SK-N-SH (cell line): ENCODE data around the gene PTPRF. TPM values are rescaled to one million over a fixed set of nuclear protein-coding genes. Genes with fewer than 3 reads are reported as not detected.

ENCODE experiments used
- CTCF ChIA-PET: fragments of 300-600, 350-600 bp; formaldehyde crosslinking; extraction: SDS; loops from one replicate; lab custom pipeline; 2021; lab: Yijun Ruan, JAX
- POLR2A ChIA-PET: fragments of 350-600 bp; sonication (Branson Sonifier 250); formaldehyde crosslinking; extraction: SDS; loops from one replicate; lab custom pipeline; 2020; ENCODE audit warnings: antibody characterized with exemption, inconsistent platforms; lab: Yijun Ruan, JAX
- DNase-seq: peaks from one replicate; pipeline ENCODE4 v3.0.0; 2012
- H2AFZ ChIP-seq: fragments of 200-600 bp; sonication (generic); 2 replicates; pipeline ENCODE4 v1.8.1; 2016; ENCODE audit warnings: antibody characterized with exemption, mild to moderate bottlenecking, low read depth
- H3F3A ChIP-seq: fragments of 200-600 bp; sonication (generic); replicated peaks from 2 replicates; pipeline ENCODE3; 2016; ENCODE audit warnings: antibody characterized with exemption, mild to moderate bottlenecking; ENCODE audit not compliant: insufficient read depth
- H3K27ac ChIP-seq, 2 experiments: fragments of 200-500 bp in 1 of 2; fragments of 200-600 bp in 1 of 2; sonication (Bioruptor generic) in 1 of 2; sonication (generic), shearing (Covaris generic) in 1 of 2; 2 replicates each; pipeline versions ENCODE4 v1.5.1 to v1.6.1; 2014 to 2016; ENCODE audit warnings: low read depth in 2 of 2, inconsistent platforms in 1 of 2, low read length in 1 of 2, mild to moderate bottlenecking in 1 of 2, mixed read lengths in 1 of 2
- H3K27me3 ChIP-seq: fragments of 200-600 bp; sonication (generic), shearing (Covaris generic); 2 replicates; pipeline ENCODE4 v1.6.1; 2016; ENCODE audit warnings: mixed run types; ENCODE audit not compliant: insufficient read depth
- H3K36me3 ChIP-seq, 2 experiments: fragments of 200-500 bp in 1 of 2; fragments of 200-600 bp in 1 of 2; sonication (Bioruptor generic) in 1 of 2; sonication (generic) in 1 of 2; replicated peaks in 1 of 2; 2 replicates each; pipeline versions ENCODE3 to v1.5.1; 2014 to 2016; ENCODE audit warnings: low read length in 1 of 2, mild to moderate bottlenecking in 1 of 2; ENCODE audit not compliant: insufficient read depth in 2 of 2, control insufficient read depth in 1 of 2
- H3K4me1 ChIP-seq, 2 experiments: fragments of 200-500 bp in 1 of 2; fragments of 200-600 bp in 1 of 2; sonication (Bioruptor generic) in 1 of 2; sonication (generic), shearing (Covaris generic) in 1 of 2; 2 replicates each; pipeline versions ENCODE4 v1.5.1 to v1.6.1; 2014 to 2016; ENCODE audit warnings: low read depth in 1 of 2, low read length in 1 of 2, mixed run types in 1 of 2; ENCODE audit not compliant: insufficient read depth in 2 of 2, control insufficient read depth in 1 of 2
- H3K4me2 ChIP-seq: fragments of 200-600 bp; sonication (generic), shearing (Covaris generic); 2 replicates; pipeline ENCODE4 v1.6.1; 2017; ENCODE audit warnings: mixed run types
- H3K4me3 ChIP-seq, 2 experiments: fragments of 200-500 bp in 1 of 2; fragments of 200-600 bp in 1 of 2; sonication (Bioruptor generic) in 1 of 2; sonication (generic), shearing (Covaris generic) in 1 of 2; 2 replicates each; pipeline versions ENCODE4 v1.5.1 to v1.8.1; 2014 to 2016; ENCODE audit warnings: low read depth in 2 of 2, inconsistent platforms in 1 of 2, low read length in 1 of 2, mild to moderate bottlenecking in 1 of 2, mixed read lengths in 1 of 2, moderate library complexity in 1 of 2
- H3K79me2 ChIP-seq: fragments of 200-600 bp; sonication (generic); 2 replicates; pipeline ENCODE4 v1.8.1; 2017; ENCODE audit warnings: mild to moderate bottlenecking; ENCODE audit not compliant: insufficient read depth
- H3K9ac ChIP-seq: fragments of 200-600 bp; sonication (generic); 2 replicates; pipeline ENCODE4 v1.6.1; 2017; ENCODE audit warnings: mixed run types
- H3K9me2 ChIP-seq: fragments of 200-600 bp; sonication (generic); 2 replicates; pipeline ENCODE4 v1.6.1; 2017; ENCODE audit warnings: mixed run types
- H3K9me3 ChIP-seq: fragments of 200-600 bp; sonication (generic); 2 replicates; pipeline ENCODE4 v1.6.1; 2017; ENCODE audit warnings: mixed run types, mild to moderate bottlenecking, moderate library complexity
- H4K20me1 ChIP-seq: fragments of 200-600 bp; sonication (generic); 2 replicates; pipeline ENCODE4 v1.6.1; 2017; ENCODE audit warnings: mild to moderate bottlenecking, mixed run types; ENCODE audit not compliant: insufficient read depth
- CHD2 ChIP-seq: fragments of 150-350 bp; IDR thresholded peaks from 2 replicates; pipeline ENCODE4 v1.6.1; 2018; ENCODE audit warnings: low read length; ENCODE audit not compliant: partially characterized antibody
- ELF1 ChIP-seq: IDR thresholded peaks from 2 replicates; pipeline ENCODE4 v1.4.0; 2012
- EZH2phosphoT487 ChIP-seq: fragments of 200-600 bp; sonication (generic); IDR thresholded peaks from 2 replicates; pipeline ENCODE4 v1.6.1; 2017; ENCODE audit warnings: low read depth, mixed run types, mild to moderate bottlenecking, antibody characterized with exemption, moderate library complexity, borderline replicate concordance
- FOSL2 ChIP-seq: IDR thresholded peaks from 2 replicates; pipeline ENCODE4 v1.4.0; 2012; ENCODE audit warnings: low read depth, mild to moderate bottlenecking, moderate library complexity, borderline replicate concordance
- GABPA ChIP-seq: IDR thresholded peaks from 2 replicates; pipeline ENCODE4 v1.4.0; 2012; ENCODE audit warnings: low read depth, mild to moderate bottlenecking
- GATA2 ChIP-seq: sonication (generic); formaldehyde crosslinking; IDR thresholded peaks from 2 replicates; pipeline ENCODE4 v1.5.0; 2020; ENCODE audit warnings: mild to moderate bottlenecking, missing genetic modification reagents
- NFIC ChIP-seq: IDR thresholded peaks from 2 replicates; pipeline ENCODE4 v1.4.0; 2012; ENCODE audit warnings: borderline replicate concordance
- RCOR1 ChIP-seq: fragments of 150-350 bp; IDR thresholded peaks from 2 replicates; pipeline ENCODE4 v1.6.1; 2017; ENCODE audit warnings: antibody characterized with exemption, low read length
- REST ChIP-seq: IDR thresholded peaks from 2 replicates; pipeline ENCODE4 v1.6.1; 2012; ENCODE audit warnings: mild to moderate bottlenecking, low read depth, low read length, moderate library complexity
- RFX5 ChIP-seq: IDR thresholded peaks from 2 replicates; pipeline ENCODE4 v1.6.1; 2012; ENCODE audit warnings: mild to moderate bottlenecking, improper control_type of control experiment, low read length
- RXRA ChIP-seq: IDR thresholded peaks from 2 replicates; pipeline ENCODE4 v1.4.0; 2012; ENCODE audit warnings: low read depth, mild to moderate bottlenecking, borderline replicate concordance
- TCF12 ChIP-seq: IDR thresholded peaks from 2 replicates; pipeline ENCODE4 v1.4.0; 2012
- TEAD4 ChIP-seq: IDR thresholded peaks from 2 replicates; pipeline ENCODE4 v1.4.0; 2012; ENCODE audit warnings: mild to moderate bottlenecking, borderline replicate concordance; ENCODE audit not compliant: insufficient read depth
- USF2 ChIP-seq: fragments of 150-350 bp; IDR thresholded peaks from 2 replicates; pipeline ENCODE4 v1.6.1; 2017; ENCODE audit warnings: antibody characterized with exemption, low read length, low read depth, borderline replicate concordance
- WGBS: methylation state at CpG from one replicate; pipeline ENCODE4 v1.1.6; 2017; ENCODE audit warnings: low lambda C conversion rate; 5-methylcytosine and 5-hydroxymethylcytosine counted together
- polyA plus RNA-seq, 3 experiments: library from polyadenylated mRNA; depleted of rRNA; stranded (reverse); fragments of >200 nt; gene quantifications; 2 replicates each; pipeline ENCODE4 v1.2.3, GENCODE V29; 2012
- TF ChIP-seq, protein P1 (sequence below): IDR thresholded peaks from 2 replicates; pipeline ENCODE4 v1.4.0; 2012; ENCODE audit warnings: low read depth
- TF ChIP-seq, protein P2 (sequence below): fragments of 150-350 bp; IDR thresholded peaks from 2 replicates; pipeline ENCODE4 v1.6.1; 2016; ENCODE audit warnings: mild to moderate bottlenecking, low read depth, low read length
- TF ChIP-seq, protein P3 (sequence below): IDR thresholded peaks from 2 replicates; pipeline ENCODE4 v1.4.0; 2012; ENCODE audit warnings: low read depth, borderline replicate concordance
- TF ChIP-seq, protein P4 (sequence below): fragments of 200-600 bp; sonication (generic); IDR thresholded peaks from 2 replicates; pipeline ENCODE4 v1.6.1; 2017; ENCODE audit warnings: antibody characterized with exemption, mild to moderate bottlenecking, moderate library complexity
- TF ChIP-seq, protein P5 (sequence below): IDR thresholded peaks from 2 replicates; pipeline ENCODE4; 2012

The PTPRF gene
- polyA plus RNA-seq, 1 of the 3 experiments (the other 2 are of a cell fraction): 72.7 TPM

DNA sequence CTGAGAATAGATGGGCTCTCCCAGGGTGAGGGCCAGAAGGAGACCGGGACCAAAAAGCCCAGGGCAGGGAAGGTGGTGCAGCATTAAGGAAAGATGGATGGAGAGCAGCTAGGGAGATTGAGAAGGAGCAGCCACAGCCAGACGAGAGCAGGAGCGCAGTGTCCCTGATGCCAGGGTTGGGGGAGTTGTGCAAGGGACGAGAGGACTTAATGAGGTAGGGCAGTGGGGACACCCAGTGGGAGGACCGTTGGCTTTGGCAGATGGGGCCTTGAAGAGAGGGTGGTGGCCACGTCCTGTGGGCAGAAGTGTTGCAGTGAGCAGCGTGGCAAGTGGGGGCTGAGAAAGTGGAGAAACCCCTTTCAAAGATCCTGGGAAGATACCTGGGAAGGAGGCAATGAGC is 81.3 kb downstream of the PTPRF start:
- H3K4me3 ChIP-seq: no peak overlapping the region
- CTCF ChIA-PET: no interaction called here
- peaks cover 8 to 38% of the 10 kb centered on the region in 2 experiments for H3K36me3 ChIP-seq
- POLR2A ChIA-PET: no interaction called here
- WGBS: 97% methylated on average over 7 of the region's 7 CpGs
- no peak for DNase-seq
- H3K4me1 ChIP-seq: no peaks in the 10 kb centered on the region; a peak in 1 of 4 replicates
- no peak overlapping the region for H3K4me2 ChIP-seq
- no peaks in the 10 kb centered on the region for H3F3A ChIP-seq
- no peak overlapping the region for H3K27ac ChIP-seq
- no peak overlapping the region for H2AFZ ChIP-seq
- H4K20me1 ChIP-seq: no peaks in the 10 kb centered on the region
- no peaks in the 10 kb centered on the region for H3K79me2 ChIP-seq
- TF ChIP-seq FOSL2: no peak
- TF ChIP-seq, protein P1, sequence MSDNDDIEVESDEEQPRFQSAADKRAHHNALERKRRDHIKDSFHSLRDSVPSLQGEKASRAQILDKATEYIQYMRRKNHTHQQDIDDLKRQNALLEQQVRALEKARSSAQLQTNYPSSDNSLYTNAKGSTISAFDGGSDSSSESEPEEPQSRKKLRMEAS: no peak
- TF ChIP-seq GABPA: no peak
- TF ChIP-seq GATA2 (CRISPR knock-in tag): no peak
- no peak for TF ChIP-seq ELF1
- no peak for TF ChIP-seq USF2
- no peak for TF ChIP-seq TEAD4
- TF ChIP-seq, protein P2, sequence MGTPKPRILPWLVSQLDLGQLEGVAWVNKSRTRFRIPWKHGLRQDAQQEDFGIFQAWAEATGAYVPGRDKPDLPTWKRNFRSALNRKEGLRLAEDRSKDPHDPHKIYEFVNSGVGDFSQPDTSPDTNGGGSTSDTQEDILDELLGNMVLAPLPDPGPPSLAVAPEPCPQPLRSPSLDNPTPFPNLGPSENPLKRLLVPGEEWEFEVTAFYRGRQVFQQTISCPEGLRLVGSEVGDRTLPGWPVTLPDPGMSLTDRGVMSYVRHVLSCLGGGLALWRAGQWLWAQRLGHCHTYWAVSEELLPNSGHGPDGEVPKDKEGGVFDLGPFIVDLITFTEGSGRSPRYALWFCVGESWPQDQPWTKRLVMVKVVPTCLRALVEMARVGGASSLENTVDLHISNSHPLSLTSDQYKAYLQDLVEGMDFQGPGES: no peak
- TF ChIP-seq CHD2: no peak
- TF ChIP-seq, protein P3, sequence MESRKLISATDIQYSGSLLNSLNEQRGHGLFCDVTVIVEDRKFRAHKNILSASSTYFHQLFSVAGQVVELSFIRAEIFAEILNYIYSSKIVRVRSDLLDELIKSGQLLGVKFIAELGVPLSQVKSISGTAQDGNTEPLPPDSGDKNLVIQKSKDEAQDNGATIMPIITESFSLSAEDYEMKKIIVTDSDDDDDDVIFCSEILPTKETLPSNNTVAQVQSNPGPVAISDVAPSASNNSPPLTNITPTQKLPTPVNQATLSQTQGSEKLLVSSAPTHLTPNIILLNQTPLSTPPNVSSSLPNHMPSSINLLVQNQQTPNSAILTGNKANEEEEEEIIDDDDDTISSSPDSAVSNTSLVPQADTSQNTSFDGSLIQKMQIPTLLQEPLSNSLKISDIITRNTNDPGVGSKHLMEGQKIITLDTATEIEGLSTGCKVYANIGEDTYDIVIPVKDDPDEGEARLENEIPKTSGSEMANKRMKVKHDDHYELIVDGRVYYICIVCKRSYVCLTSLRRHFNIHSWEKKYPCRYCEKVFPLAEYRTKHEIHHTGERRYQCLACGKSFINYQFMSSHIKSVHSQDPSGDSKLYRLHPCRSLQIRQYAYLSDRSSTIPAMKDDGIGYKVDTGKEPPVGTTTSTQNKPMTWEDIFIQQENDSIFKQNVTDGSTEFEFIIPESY: no peak
- no peak for TF ChIP-seq RCOR1
- no peak for TF ChIP-seq RFX5
- TF ChIP-seq TCF12: no peak
- TF ChIP-seq NFIC: no peak
- TF ChIP-seq, protein P4, sequence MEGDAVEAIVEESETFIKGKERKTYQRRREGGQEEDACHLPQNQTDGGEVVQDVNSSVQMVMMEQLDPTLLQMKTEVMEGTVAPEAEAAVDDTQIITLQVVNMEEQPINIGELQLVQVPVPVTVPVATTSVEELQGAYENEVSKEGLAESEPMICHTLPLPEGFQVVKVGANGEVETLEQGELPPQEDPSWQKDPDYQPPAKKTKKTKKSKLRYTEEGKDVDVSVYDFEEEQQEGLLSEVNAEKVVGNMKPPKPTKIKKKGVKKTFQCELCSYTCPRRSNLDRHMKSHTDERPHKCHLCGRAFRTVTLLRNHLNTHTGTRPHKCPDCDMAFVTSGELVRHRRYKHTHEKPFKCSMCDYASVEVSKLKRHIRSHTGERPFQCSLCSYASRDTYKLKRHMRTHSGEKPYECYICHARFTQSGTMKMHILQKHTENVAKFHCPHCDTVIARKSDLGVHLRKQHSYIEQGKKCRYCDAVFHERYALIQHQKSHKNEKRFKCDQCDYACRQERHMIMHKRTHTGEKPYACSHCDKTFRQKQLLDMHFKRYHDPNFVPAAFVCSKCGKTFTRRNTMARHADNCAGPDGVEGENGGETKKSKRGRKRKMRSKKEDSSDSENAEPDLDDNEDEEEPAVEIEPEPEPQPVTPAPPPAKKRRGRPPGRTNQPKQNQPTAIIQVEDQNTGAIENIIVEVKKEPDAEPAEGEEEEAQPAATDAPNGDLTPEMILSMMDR: no peak
- TF ChIP-seq RXRA: no peak
- no peak for TF ChIP-seq REST
- no peak for TF ChIP-seq EZH2phosphoT487
- TF ChIP-seq, protein P5, sequence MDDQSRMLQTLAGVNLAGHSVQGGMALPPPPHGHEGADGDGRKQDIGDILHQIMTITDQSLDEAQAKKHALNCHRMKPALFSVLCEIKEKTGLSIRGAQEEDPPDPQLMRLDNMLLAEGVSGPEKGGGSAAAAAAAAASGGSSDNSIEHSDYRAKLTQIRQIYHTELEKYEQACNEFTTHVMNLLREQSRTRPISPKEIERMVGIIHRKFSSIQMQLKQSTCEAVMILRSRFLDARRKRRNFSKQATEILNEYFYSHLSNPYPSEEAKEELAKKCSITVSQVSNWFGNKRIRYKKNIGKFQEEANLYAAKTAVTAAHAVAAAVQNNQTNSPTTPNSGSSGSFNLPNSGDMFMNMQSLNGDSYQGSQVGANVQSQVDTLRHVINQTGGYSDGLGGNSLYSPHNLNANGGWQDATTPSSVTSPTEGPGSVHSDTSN: no peak
- TF ChIP-seq, all 33 proteins: peak for 0
- Histone ChIP-seq H3K27me3 (no peaks in the 10 kb centered on the region), H3K9ac (no peak overlapping the region), H3K9me2 (no peaks in the 10 kb centered on the region), H3K9me3 (no peaks in the 10 kb centered on the region)
